ENCODE results near the gene ETFDH. TPM values are rescaled to one million over a fixed set of nuclear protein-coding genes. Genes with fewer than 3 reads are reported as not detected.
A peak's percentile ranks its signal among the peaks of the same experiment; 100 is the strongest.

ETFDH gene
- total and polyA plus RNA-seq, 7 experiments from 2014 or later = 6.5 to 25.8 (median 13.4) TPM

- peak within 1 kb of the TSS; percentile 88 to 99 (median 96) for H3K4me3 Mint-ChIP-seq
- Histone ChIP-seq H3K4me3 (ENCODE audit: low read length) (peak within 1 kb of the TSS; percentile 80), H3K9me3 (ENCODE audit: control insufficient read depth in 2 of 3, low read length in 3 of 3) (no peaks in the 10 kb centered on the region), H3K27me3 (ENCODE audit: control insufficient read depth in 2 of 2, insufficient read depth in 2 of 2, low read length in 2 of 2) (no peaks in the 10 kb centered on the region), H3K4me1 (ENCODE audit: control insufficient read depth in 2 of 2, insufficient read depth in 2 of 2, low read length in 2 of 2) (peaks cover 13 to 16% of the 10 kb centered on the region in 2 donors), H3K27ac (ENCODE audit: low read depth, low read length) (peak within 1 kb of the TSS; percentile 93), H3K36me3 (ENCODE audit: control insufficient read depth in 2 of 3, insufficient read depth in 3 of 3, low read length in 3 of 3) (peaks cover 0 to 4% (median 0%) of the 10 kb centered on the region in 3 experiments)
- peaks cover 0 to 4% (median 0%) of the 10 kb centered on the region in 5 donors for H3K36me3 Mint-ChIP-seq
- ChIA-PET CTCF (no interaction called here), POLR2A (interaction anchor here (1.1 kb wide), 1 partner anchor 52 kb away, joined by 4 read pairs; the partner anchor contains the start of gene PPID)
- peaks cover 0 to 3% (median 0%) of the 10 kb centered on the region in 5 donors for H3K27me3 Mint-ChIP-seq
- peak within 1 kb of the TSS; percentile 91 to 99 (median 97) for H3K27ac Mint-ChIP-seq
- peaks cover 6 to 38% (median 35%) of the 10 kb centered on the region in 7 donors for H3K4me1 Mint-ChIP-seq
- no peak for DNase-seq
- intact Hi-C loops (cut with micrococcal nuclease) = loop anchor here (1.0 kb wide), 3 partner anchors 19 to 535 kb away; no protein-coding TSS in a partner anchor
- no peak for ATAC-seq
- no peaks in the 10 kb centered on the region for H3K9me3 Mint-ChIP-seq
Observed at GRCh38 chr4:158671665-158671914, 506 bp upstream of the ETFDH start, which contains the start of gene C4orf46. C4orf46 (minus strand) TSS chr4:158671887; CDS start chr4:158671801, 86 bp downstream.

- ATAC-seq = no peak
- Mint-ChIP-seq H3K27ac (peak overlapping the region in 1 of 9 donors; percentile 17), H3K36me3 (peaks cover 0 to 5% (median 2%) of the 10 kb centered on the region in 5 donors), H3K4me1 (peaks cover 6 to 47% (median 35%) of the 10 kb centered on the region in 7 donors), H3K9me3 (no peaks in the 10 kb centered on the region), H3K4me3 (peak overlapping the region in 6 of 10 donors; percentile 18 to 96 (median 42)), H3K27me3 (peaks cover 0 to 3% (median 0%) of the 10 kb centered on the region in 5 donors)
- H3K27me3 ChIP-seq (ENCODE audit: control insufficient read depth in 2 of 2, insufficient read depth in 2 of 2, low read length in 2 of 2) = no peaks in the 10 kb centered on the region
- H3K4me3 ChIP-seq (ENCODE audit: low read length) = no peak overlapping the region
- H3K27ac ChIP-seq (ENCODE audit: low read depth, low read length) = no peak overlapping the region
- DNase-seq = no peak
- no peaks in the 10 kb centered on the region for H3K9me3 ChIP-seq (ENCODE audit: control insufficient read depth in 2 of 3, low read length in 3 of 3)
- H3K4me1 ChIP-seq (ENCODE audit: control insufficient read depth in 2 of 2, insufficient read depth in 2 of 2, low read length in 2 of 2) = peaks cover 13 to 16% of the 10 kb centered on the region in 2 donors
- CTCF ChIA-PET = no interaction called here
- POLR2A ChIA-PET = interaction anchor here (0.6 kb wide), 1 partner anchor 21 kb away, joined by 4 read pairs; no protein-coding TSS in a partner anchor
- peaks cover 0 to 4% (median 0%) of the 10 kb centered on the region in 3 experiments for H3K36me3 ChIP-seq (ENCODE audit: control insufficient read depth in 2 of 3, insufficient read depth in 3 of 3, low read length in 3 of 3)
- intact Hi-C loops (cut with micrococcal nuclease) = loop anchor here (2.0 kb wide), 1 partner anchor 177 kb away; no protein-coding TSS in a partner anchor
Observed at GRCh38 chr4:158673633-158674032, 1.5 kb downstream of the ETFDH start.

- peaks cover 7 to 10% of the 10 kb centered on the region in 2 donors for H3K4me1 ChIP-seq (ENCODE audit: control insufficient read depth in 2 of 2, insufficient read depth in 2 of 2, low read length in 2 of 2)
- H3K36me3 Mint-ChIP-seq = peaks cover 4 to 15% (median 7%) of the 10 kb centered on the region in 5 donors
- H3K4me1 Mint-ChIP-seq = peaks cover 5 to 42% (median 27%) of the 10 kb centered on the region in 7 donors
- ChIA-PET CTCF (no interaction called here), POLR2A (no interaction called here)
- intact Hi-C loops (cut with micrococcal nuclease) = no loop called here
- no peak overlapping the region for H3K4me3 Mint-ChIP-seq
- no peak overlapping the region for H3K27ac Mint-ChIP-seq
- H3K27me3 Mint-ChIP-seq = peaks cover 0 to 3% (median 0%) of the 10 kb centered on the region in 5 donors
- no peaks in the 10 kb centered on the region for H3K27me3 ChIP-seq (ENCODE audit: control insufficient read depth in 2 of 2, insufficient read depth in 2 of 2, low read length in 2 of 2)
- peaks cover 0 to 2% (median 0%) of the 10 kb centered on the region in 11 donors for H3K9me3 Mint-ChIP-seq
- H3K27ac ChIP-seq (ENCODE audit: low read depth, low read length) = no peak overlapping the region
- ATAC-seq (no peak), DNase-seq (no peak)
- H3K4me3 ChIP-seq (ENCODE audit: low read length) = no peak overlapping the region
- H3K9me3 ChIP-seq (ENCODE audit: control insufficient read depth in 2 of 3, low read length in 3 of 3) = no peaks in the 10 kb centered on the region
- peaks cover 0 to 4% (median 0%) of the 10 kb centered on the region in 3 experiments for H3K36me3 ChIP-seq (ENCODE audit: control insufficient read depth in 2 of 3, insufficient read depth in 3 of 3, low read length in 3 of 3)
Observed at GRCh38 chr4:158676076-158676475, 4.0 kb downstream of the ETFDH start.

- Mint-ChIP-seq H3K4me3 (no peak overlapping the region), H3K36me3 (peaks cover 4 to 15% (median 7%) of the 10 kb centered on the region in 5 donors), H3K9me3 (peaks cover 0 to 2% (median 0%) of the 10 kb centered on the region in 11 donors), H3K27ac (no peak overlapping the region), H3K4me1 (peaks cover 2 to 25% (median 11%) of the 10 kb centered on the region in 7 donors), H3K27me3 (no peaks in the 10 kb centered on the region)
- Histone ChIP-seq H3K4me3 (ENCODE audit: low read length) (no peak overlapping the region), H3K27ac (ENCODE audit: low read depth, low read length) (no peak overlapping the region), H3K27me3 (ENCODE audit: control insufficient read depth in 2 of 2, insufficient read depth in 2 of 2, low read length in 2 of 2) (no peaks in the 10 kb centered on the region), H3K36me3 (ENCODE audit: control insufficient read depth in 2 of 3, insufficient read depth in 3 of 3, low read length in 3 of 3) (peaks cover 0 to 8% (median 0%) of the 10 kb centered on the region in 3 experiments), H3K9me3 (ENCODE audit: control insufficient read depth in 2 of 3, low read length in 3 of 3) (no peaks in the 10 kb centered on the region), H3K4me1 (ENCODE audit: control insufficient read depth in 2 of 2, insufficient read depth in 2 of 2, low read length in 2 of 2) (no peaks in the 10 kb centered on the region)
- no peak for ATAC-seq
- DNase-seq = no peak
- intact Hi-C loops (cut with micrococcal nuclease) = no loop called here
- ChIA-PET CTCF (no interaction called here), POLR2A (no interaction called here)
Observed at GRCh38 chr4:158678767-158679166, 6.7 kb downstream of the ETFDH start.

- intact Hi-C loops (cut with micrococcal nuclease) = no loop called here
- no peak for ATAC-seq
- H3K9me3 Mint-ChIP-seq = peaks cover 0 to 2% (median 0%) of the 10 kb centered on the region in 11 donors
- H3K4me3 ChIP-seq (ENCODE audit: low read length) = no peak overlapping the region
- no peaks in the 10 kb centered on the region for H3K9me3 ChIP-seq (ENCODE audit: control insufficient read depth in 2 of 3, low read length in 3 of 3)
- H3K36me3 ChIP-seq (ENCODE audit: control insufficient read depth in 2 of 3, insufficient read depth in 3 of 3, low read length in 3 of 3) = peaks cover 0 to 8% (median 0%) of the 10 kb centered on the region in 3 experiments
- H3K27me3 Mint-ChIP-seq = no peaks in the 10 kb centered on the region
- H3K4me3 Mint-ChIP-seq = no peak overlapping the region
- no peaks in the 10 kb centered on the region for H3K27me3 ChIP-seq (ENCODE audit: control insufficient read depth in 2 of 2, insufficient read depth in 2 of 2, low read length in 2 of 2)
- H3K27ac ChIP-seq (ENCODE audit: low read depth, low read length) = no peak overlapping the region
- no peaks in the 10 kb centered on the region for H3K4me1 ChIP-seq (ENCODE audit: control insufficient read depth in 2 of 2, insufficient read depth in 2 of 2, low read length in 2 of 2)
- peaks cover 4 to 28% (median 7%) of the 10 kb centered on the region in 5 donors for H3K36me3 Mint-ChIP-seq
- ChIA-PET CTCF (no interaction called here), POLR2A (no interaction called here)
- no peak for DNase-seq
- peaks cover 0 to 13% (median 3%) of the 10 kb centered on the region in 7 donors for H3K4me1 Mint-ChIP-seq
- H3K27ac Mint-ChIP-seq = no peak overlapping the region
Observed at GRCh38 chr4:158681629-158682028, 9.5 kb downstream of the ETFDH start.

GRCh38 chr4:158682066-158682465, 10.0 kb downstream of the ETFDH start:
- intact Hi-C loops (cut with micrococcal nuclease) = no loop called here
- Mint-ChIP-seq H3K36me3 (peaks cover 4 to 31% (median 7%) of the 10 kb centered on the region in 5 donors), H3K27ac (no peak overlapping the region), H3K4me3 (no peak overlapping the region), H3K4me1 (peaks cover 0 to 9% (median under 1%) of the 10 kb centered on the region in 7 donors), H3K27me3 (no peaks in the 10 kb centered on the region), H3K9me3 (peaks cover 0 to 2% (median 0%) of the 10 kb centered on the region in 11 donors)
- no peaks in the 10 kb centered on the region for H3K4me1 ChIP-seq (ENCODE audit: control insufficient read depth in 2 of 2, insufficient read depth in 2 of 2, low read length in 2 of 2)
- H3K4me3 ChIP-seq (ENCODE audit: low read length) = no peak overlapping the region
- no peaks in the 10 kb centered on the region for H3K27me3 ChIP-seq (ENCODE audit: control insufficient read depth in 2 of 2, insufficient read depth in 2 of 2, low read length in 2 of 2)
- ChIA-PET POLR2A (no interaction called here), CTCF (no interaction called here)
- H3K9me3 ChIP-seq (ENCODE audit: control insufficient read depth in 2 of 3, low read length in 3 of 3) = no peaks in the 10 kb centered on the region
- no peak for DNase-seq
- ATAC-seq = no peak
- H3K27ac ChIP-seq (ENCODE audit: low read depth, low read length) = no peak overlapping the region
- peaks cover 0 to 8% (median 0%) of the 10 kb centered on the region in 3 experiments for H3K36me3 ChIP-seq (ENCODE audit: control insufficient read depth in 2 of 3, insufficient read depth in 3 of 3, low read length in 3 of 3)

GRCh38 chr4:158688813-158689212, 16.7 kb downstream of the ETFDH start:
- Histone ChIP-seq H3K27me3 (ENCODE audit: control insufficient read depth in 2 of 2, insufficient read depth in 2 of 2, low read length in 2 of 2) (no peaks in the 10 kb centered on the region), H3K4me1 (ENCODE audit: control insufficient read depth in 2 of 2, insufficient read depth in 2 of 2, low read length in 2 of 2) (no peaks in the 10 kb centered on the region), H3K27ac (ENCODE audit: low read depth, low read length) (no peak overlapping the region), H3K4me3 (ENCODE audit: low read length) (no peak overlapping the region), H3K36me3 (ENCODE audit: control insufficient read depth in 2 of 3, insufficient read depth in 3 of 3, low read length in 3 of 3) (peaks cover 0 to 18% (median 0%) of the 10 kb centered on the region in 3 experiments), H3K9me3 (ENCODE audit: control insufficient read depth in 2 of 3, low read length in 3 of 3) (no peaks in the 10 kb centered on the region)
- POLR2A ChIA-PET = no interaction called here
- Mint-ChIP-seq H3K9me3 (no peaks in the 10 kb centered on the region), H3K4me3 (no peak overlapping the region), H3K36me3 (peaks cover 0 to 36% (median 14%) of the 10 kb centered on the region in 5 donors), H3K27me3 (no peaks in the 10 kb centered on the region), H3K27ac (no peak overlapping the region), H3K4me1 (no peaks in the 10 kb centered on the region)
- DNase-seq (no peak), ATAC-seq (no peak)
- CTCF ChIA-PET = no interaction called here
- intact Hi-C loops (cut with micrococcal nuclease) = no loop called here
